GM18909 (cell line): ENCODE results near the gene ATXN7L1.
"Not testable (repeated sequence)": the region's sequence is repeated elsewhere in the genome, so short reads cannot be mapped to it uniquely, and the experiment has no call there.

Experiments
- ATAC-seq: cut with Tn5 transposase; IDR thresholded peaks from one replicate; pipeline ENCODE4 v1.9.1; 2021; ENCODE audit warnings: mild to moderate bottlenecking; ENCODE audit not compliant: unreplicated experiment, poor library complexity

ATXN7L1 gene

DNA sequence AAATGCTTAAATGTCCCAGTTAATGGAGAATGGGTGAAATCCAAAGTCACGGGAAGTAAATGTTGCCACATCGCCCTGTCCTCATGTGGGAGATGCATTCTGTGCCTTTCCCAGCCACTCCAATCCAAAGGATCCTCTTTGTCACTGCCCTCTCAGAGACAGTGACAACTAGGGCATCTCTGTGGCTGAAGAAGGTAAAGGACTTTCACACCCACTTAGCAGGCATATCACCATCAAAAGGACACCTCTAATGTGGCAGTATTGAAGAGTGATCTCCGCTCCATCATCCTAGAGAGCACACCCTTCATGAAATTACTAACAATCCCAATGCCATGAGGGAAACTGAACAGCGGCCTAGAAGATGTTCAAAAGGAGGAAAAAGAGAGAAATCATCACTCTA, 13.6 kb downstream of the ATXN7L1 start:
- no peak for ATAC-seq

DNA sequence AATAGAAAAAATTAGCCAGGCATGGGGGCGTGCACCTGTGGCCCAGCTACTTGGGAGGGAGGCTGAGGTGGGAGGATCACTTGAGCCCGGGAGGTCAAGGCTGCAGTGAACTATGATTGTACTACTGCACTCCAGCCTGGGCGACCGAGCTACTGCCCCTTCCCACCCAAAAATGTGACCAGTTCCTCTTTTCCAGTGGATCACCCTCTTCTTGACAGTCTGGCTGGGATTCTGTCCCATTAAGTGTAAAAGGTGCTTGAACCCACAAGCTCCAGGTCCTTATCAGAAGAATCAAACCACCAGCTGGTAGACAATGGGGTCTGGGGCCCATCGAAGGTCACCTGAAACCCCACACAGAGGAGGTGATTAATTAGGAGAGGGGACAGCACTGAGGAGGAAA, 14.1 kb downstream of the ATXN7L1 start:
- no peak for ATAC-seq

DNA sequence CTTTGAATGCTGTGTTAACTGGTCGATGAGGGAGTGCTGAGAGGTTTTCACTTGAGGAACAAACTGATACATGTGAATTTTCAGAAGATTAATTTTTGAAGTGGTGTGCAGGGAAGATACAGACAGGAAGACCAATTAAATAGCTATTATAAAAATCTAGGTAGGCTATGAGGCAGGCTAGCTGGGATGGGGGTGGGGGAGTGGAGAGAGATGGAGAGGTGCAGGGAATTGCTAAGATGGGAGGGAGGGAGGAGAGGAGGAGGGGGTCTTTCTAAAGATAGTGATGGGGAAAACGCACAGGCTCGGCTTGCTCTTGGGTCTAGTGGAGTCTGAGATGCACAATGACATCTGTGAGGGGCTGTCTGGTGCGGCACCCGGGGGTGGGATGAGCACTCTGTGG, 15.2 kb downstream of the ATXN7L1 start:
- no peak for ATAC-seq

DNA sequence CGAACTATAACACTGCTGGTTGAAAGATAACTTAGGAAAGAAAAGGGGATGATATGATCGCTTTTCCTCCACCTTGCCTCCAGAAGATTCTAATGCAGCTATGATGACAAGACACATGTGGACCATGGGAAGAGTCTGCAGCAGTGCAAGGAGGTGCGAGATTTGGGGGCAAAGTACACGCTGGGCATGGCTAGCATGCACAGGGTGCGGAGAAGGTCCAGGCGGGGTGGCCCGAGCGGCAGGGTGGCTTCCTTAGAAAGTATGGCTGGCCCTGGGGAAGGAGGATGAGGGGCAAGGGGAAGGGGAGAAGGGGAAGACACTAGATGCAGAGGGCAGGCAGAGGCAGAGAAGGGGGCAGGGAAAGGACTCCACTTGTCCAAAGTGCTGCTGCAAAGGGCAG, 15.6 kb downstream of the ATXN7L1 start:
- ATAC-seq, result no peak

DNA sequence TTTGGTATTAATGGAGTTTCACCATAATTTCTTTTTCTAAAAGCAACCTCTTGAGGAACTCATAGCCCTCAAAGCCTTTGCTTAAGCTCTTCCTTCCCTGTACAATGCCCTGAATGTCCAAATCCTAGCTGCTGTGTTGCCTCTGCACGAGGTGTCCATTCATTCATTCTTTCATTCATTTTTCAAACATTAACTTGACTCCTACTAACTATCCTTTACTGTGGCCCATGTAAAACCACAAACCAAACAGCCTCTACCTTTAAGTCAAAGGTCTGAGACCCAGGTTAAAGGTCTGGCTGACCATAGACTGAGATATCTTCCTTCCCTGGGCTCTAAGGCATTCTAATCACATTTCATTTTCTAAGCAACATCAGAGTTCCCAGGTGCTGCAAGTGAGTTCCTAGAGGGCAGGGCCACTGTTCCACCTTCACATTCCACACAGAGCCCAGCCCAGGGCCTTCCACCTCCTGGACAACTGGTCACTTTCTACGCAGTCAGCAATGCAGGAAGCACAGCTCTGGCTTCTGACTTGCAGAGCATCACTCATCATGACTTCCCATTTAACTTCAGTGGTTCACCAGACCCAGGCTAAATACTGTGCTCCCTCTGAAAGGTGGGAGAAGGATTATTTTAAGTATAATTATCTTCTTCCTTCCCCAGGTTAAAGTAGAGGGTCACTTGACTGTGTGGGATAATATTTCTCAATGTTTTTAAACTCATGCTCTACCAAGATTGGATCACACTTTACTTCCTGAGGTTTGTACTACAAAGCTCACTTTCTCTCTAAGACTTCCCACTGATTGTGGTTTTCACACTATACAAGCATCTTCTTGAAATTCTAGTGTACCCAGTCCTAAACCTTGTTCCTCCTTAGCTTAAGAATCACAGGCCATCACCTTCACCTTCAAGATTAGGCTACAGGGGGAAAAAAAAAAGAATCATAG, 19.1 kb downstream of the ATXN7L1 start:
- no peak for ATAC-seq

DNA sequence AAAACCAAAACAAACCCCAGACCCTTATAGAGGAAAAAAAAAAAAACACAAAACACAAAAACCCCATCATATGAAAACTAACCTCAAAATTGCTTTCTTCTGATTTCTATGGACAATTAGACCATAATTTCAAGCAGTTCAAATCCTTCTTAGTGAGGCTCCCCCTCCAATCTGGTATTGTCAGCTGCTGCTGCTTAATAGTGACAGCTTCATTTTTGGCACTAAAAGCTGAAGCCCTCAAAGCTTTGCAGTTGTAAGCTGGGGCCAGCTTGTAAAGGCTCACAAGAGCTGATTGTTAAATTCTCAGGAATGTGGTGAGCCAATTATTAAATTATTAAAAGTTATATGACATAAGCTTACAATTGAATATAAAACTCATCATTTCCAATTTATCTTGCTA, 21.9 kb downstream of the ATXN7L1 start:
- no peak for ATAC-seq

DNA sequence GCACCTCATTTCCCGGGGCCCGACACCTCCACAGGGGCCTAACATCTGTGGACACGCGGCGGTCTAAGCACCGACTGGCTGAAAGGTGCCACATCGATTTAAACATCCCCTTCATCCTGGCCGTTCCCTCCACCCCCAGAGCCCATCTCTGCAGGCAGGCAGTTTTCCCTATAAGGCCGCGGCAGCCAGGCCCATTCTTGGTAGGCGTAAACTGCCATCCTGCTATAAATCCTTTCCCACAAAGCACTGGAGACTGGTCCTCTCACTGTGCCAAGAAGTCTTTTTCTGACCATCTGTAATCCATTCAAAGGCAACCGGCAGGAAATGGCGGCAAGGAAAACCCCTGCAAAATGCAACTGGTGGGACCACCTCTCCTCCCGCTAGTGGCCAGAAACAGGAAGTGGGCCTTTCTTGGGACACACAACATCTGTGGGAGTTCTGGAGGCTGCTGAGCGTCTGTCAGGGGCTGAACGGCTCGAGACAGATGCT, 22.4 kb downstream of the ATXN7L1 start:
- no peak for ATAC-seq

DNA sequence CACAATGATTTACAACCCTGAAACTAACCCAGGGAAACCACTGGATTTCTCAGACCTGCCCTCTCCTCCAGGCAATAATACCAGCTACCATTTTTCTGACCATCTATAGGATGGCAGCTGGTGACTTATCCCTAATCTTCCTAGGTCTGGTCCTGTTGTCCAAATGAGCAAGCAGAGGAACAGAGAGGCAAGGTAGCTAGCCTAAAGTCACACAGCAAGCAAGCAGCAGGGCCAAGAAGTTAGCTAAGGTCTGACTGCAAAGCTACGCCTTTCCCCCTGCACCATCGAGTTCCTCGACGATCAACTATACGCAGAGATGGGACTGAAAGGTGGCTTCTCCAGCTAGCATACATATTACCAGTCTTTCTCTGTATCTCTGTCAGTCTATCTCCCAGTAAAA, 25.3 kb downstream of the ATXN7L1 start:
- ATAC-seq, result no peak

DNA sequence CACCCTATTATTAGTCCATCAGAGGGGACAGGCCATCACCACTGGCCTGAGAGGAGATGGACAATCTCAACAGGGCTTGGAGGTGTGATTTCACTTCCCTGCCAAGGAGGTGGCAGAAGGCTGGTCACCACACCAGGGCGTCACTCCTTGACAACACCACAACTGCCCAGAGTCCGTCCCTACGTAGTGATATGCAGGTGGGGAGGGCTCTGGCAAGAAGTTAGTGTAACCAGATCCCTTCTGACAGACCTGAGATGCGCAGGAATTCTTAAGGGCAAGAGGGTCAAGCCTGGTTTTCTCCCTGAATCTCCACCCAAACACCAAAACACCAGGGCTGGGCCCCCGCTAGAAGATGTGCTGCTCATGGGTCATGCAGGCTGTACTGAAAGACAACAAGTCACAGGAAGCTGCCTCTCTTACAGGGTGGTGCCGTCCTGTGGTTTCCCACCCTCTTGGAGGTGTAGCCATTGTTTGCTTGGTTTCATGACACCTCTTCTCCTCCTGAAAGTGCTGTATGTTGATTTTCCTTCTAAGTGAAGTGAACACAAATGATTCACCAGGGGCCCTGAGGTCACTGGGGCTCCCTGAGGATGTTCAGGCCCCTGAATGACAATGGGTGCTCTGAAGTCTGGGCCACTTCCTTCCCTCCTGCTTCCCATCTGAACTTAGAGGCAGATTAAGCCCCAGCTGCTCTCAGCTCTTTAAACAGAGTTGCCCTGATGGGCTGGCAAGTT, 27.1 kb downstream of the ATXN7L1 start:
- ATAC-seq, result no peak

DNA sequence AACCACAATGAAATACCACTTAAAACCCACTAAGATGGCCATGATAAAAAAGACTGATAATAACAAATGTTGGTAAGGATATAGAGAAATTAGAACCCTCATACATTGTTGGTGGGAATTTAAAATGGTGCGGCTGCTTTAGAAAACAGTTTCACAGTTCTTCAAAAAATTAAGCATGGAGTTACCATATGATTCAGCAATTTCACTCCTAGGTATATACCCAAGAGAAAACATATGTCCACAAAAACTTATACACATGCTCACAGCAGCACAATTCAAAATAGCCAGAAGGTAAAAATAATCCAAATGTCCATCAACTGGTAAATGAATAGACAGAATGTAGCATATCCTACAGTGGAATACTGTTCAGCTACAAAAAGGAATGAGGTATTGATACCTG, 30.0 kb downstream of the ATXN7L1 start:
- ATAC-seq, result no peak

DNA sequence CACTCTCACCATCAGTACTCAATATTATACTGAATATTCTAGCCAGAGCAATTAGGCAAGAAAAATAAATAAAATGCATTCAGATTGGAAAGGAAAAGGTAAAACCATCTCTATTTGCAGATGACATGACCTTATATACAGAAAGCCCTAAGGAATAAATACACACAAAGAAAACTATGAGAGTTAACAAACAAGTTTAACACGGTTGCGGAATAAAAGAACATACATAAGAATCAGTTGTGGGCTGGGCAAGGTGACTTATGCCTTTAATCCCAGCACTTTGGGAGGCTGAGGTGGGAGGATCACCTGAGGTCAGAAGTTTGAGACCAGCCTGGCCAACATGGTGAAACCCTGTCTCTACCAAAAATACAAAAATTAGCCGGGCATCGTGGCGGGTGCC, 31.7 kb downstream of the ATXN7L1 start:
- ATAC-seq, result not testable (repeated sequence)

DNA sequence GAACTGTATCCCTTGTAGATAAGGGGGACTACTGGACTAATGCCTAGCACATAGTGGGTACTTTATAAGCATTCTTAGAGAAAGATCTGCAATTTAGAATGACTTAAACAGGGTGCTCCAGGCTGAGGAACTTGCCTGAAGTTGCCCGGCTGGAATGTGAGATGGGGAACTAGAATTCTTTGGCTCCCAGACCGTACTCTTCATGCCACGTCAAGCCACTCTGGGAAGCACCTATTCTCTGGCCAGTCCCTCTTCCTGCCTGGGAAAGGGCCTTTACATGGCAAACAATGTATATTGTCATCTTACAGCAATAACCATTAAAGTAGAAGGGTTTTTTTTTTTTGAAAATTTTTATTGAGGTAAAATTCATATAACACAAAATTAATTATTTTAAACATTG, 34.5 kb downstream of the ATXN7L1 start:
- ATAC-seq, result no peak

DNA sequence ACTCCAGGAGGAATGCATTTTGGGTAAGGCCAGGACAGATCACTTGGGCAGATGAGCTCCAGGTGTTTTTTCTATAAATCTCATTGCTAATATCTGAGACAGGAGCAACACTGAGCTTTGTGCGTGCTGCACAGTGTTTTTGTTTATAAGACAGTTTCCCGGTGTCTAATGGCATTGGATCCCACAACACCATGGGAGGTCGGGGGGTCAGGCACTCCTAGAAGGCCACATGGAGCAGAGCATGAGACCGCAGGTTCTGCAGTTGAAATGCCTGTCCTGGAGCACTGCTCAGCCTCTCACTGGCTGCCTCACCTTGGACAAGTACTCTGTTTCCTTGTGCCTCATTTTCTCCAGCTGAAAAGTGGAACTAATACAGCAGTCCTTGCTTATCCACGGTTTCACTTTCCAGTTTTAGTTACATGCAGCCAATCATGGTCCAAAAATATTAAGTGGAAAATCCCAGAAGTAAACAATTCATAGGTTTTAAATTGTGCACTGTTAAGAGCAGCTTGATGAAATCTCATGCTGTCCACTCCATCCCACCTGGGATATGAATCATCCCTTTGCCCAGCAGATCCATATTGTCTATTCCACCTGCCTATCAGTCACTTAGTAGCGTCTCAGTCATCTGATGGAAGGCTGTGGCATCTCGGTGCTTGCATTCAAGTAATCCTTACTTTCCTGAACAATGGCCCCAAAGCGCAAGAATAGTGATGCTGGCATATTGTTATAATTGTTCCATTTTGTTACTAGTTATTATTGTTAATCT, 35.2 kb downstream of the ATXN7L1 start:
- no peak for ATAC-seq

DNA sequence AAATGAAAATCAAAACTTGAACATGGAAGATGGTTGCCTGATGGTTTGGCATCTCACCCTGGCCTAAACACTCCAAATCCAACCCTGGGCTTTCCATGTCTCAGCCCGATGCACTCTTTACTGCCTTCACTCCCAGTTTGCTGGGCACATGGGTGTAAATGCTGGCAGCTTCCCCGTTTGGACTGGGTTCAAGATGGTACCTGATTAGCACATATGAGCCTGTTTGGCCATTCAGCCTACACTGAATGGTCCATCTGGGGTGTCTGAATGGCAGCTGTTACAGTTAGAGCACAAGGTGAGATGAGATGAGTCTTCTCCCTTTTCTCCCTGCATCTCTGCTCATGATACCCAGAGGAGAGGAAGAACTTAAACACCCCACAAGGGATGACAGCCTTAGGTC, 37.1 kb downstream of the ATXN7L1 start:
- no peak for ATAC-seq

DNA sequence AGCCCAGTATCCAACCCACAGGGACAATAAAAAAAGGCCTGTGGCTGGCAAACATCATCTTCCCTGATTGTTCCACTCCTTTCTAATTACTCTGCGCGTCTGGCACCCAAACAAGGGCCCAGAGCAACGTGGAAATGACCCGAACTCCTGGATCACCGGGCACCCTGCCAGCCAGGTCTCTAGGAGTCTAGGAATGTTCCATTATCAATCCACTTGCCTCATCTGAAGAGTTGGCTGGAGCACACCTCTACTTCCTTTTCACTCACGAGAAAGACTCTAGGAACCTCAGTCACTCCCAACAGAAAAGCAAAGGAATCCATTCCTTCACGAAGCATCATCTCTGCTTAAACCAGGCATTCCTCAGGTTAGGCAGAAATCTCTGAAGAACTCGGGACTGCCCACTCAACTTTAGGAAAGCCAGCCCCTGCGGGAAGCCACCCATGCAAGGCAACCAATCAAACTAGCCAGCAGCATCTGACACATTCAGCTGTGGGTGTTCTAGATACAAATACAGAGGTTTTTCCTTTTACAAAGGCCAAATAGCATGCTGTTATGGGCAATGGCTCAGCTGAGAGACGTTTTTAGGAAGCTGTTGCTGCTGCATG, 37.7 kb downstream of the ATXN7L1 start:
- ATAC-seq, result no peak

DNA sequence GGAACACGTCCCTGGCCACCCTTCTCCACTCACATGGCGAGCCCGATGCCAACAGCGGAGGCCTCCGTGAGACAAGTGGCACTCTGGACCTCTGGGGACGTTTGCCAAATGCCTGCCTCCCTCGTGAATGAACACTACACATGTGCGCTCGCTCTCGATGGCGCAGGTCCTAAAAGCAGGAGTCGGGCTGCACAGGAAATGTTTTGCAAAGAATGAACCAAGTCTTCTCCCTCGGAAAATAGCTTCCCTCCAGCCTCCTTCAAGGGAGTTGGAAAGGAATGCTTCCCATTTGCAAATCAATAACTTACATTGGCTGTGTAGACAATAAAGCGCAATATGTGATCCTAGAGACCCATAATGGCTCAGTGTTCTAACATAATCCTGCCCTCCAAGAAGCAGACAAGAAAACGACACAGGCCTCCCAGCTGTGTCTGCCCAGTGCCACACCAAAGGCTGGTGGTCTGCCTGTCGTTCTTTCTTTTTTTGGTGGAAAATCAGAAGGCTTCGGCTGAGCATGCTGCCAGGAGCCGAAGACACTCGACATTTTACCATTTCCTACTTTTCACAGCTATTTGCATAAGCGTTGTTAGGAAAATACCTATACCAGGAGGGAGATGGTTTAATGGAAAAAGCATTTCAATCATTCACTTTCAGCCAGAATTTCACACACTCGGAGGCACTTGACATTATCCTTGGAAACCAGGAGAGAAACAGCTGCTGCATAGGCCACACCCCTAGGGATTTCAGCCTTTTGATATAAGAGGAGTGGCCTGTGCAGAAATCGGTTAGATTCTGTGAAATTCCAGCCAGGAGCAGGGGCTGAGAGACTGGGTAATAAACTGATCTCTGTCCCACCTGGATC, 38.4 kb downstream of the ATXN7L1 start:
- ATAC-seq, result no peak

DNA sequence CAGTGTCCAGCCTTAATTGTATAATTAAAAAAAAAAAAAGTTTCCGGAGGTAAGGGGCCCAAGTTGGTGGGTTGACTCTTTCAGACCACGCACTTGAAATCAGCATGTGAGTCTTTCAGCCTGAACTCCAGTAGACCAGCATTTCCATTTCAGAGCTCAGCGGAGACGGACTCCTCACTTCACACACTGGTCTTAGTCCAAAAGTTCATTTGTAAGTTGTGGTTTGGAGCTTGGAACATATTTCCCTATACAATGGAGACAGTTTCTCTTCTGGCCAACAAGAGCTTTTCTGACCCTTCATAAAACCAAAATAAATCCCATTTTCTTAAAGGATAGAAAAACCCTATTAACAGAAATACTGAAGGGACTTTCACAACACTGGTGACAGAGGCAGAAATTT, 41.0 kb downstream of the ATXN7L1 start:
- ATAC-seq, result no peak

DNA sequence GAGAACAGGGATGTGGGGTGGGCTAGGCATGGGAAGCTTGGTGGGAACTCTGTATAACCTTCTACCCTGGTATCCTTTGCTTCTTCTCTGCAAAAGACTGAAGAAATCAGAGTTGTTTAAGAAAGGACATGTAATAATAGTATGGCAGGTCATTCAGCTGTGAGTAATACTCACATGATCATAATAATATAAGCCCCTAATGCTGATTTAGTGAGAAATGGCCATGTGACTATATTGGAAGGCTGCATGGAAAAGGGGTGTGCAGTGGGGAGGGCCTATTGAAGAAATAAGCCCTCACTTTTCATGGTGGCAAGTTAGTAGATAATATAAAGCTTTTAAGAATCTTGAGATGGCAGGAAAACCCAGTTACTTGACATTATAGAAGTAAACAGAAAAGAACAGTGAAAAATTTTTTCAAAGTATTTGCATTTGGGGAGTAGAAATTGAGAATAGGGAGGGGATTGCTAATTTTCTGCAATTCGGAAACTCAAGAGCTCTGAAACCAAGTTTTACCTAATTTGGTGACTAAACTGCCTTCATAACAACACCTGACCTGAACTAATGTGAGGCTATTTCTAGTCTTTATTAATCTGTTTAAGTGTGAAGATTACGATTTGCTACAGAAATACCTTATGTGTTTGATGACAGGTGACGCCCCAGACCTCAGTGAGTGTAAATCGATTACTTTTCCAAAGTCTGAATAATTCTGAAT, 44.4 kb downstream of the ATXN7L1 start:
- ATAC-seq, result no peak

DNA sequence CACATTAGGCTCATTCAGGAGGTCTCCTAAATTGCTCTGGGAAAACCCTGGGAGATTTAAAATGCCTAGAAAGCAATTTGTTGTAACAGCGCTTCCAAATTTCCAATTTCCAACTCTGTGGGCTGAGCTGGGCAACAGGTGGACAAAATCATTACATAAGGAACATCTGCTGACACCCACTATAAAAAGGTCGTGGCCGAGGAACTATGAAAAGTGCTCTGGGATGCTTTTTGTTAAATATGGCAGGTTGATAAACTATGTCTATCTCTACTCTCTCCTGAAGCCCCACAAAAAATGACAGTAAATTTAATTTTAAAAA, 45.1 kb downstream of the ATXN7L1 start:
- ATAC-seq, result no peak
